NCI-H69 (cell line): Measurements from ENCODE around the gene IL12RB1.
"Not testable (repeated sequence)": the region's sequence is repeated elsewhere in the genome, so short reads cannot be mapped to it uniquely, and the experiment has no call there.

Experiments
- DNase-seq: peaks from one replicate; lab custom pipeline; 2025; lab: John Stamatoyannopoulos, UW

Gene IL12RB1

DNA sequence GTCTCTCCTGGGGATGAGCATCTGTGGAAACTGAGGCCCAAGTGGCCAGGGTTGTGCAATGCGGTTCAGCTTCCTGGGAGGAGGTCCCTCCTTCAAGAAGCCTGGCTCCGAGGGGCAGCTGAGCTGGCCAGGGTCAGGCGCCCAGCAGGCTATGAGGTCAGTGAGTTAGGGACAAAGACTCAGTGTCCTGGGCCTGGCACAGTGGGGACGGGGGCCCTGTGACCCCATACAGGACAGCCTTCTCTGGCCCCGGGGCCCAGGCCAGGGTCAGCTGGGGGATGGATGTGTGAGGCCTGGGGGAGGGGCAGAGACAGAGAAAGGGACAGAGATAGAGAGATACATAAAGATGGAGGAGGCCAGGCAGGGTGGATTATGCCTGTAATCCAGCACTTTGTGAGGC, 3.0 kb upstream of the IL12RB1 start:
- no peak for DNase-seq

DNA sequence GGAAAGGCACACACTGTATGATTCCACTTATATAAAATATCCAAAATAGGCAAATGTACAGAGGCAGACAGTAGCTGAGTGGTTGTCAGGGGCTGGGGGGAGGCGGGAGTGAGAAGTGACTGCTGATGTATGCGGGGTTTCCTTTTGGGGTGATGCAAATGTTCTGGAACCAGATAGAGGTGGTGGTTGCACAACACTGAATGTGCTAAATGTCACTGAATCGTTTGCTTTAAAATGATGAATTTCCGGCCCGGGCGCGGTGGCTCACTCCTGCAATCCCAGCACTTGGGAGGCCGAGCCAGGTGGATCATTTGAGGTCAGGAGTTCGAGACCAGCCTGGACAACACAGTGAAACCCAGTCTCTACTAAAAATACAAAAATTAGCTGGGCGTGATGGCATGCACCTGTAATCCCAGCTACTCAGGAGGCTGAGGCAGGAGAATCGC, 2.4 kb upstream of the IL12RB1 start:
- not testable (repeated sequence) for DNase-seq

DNA sequence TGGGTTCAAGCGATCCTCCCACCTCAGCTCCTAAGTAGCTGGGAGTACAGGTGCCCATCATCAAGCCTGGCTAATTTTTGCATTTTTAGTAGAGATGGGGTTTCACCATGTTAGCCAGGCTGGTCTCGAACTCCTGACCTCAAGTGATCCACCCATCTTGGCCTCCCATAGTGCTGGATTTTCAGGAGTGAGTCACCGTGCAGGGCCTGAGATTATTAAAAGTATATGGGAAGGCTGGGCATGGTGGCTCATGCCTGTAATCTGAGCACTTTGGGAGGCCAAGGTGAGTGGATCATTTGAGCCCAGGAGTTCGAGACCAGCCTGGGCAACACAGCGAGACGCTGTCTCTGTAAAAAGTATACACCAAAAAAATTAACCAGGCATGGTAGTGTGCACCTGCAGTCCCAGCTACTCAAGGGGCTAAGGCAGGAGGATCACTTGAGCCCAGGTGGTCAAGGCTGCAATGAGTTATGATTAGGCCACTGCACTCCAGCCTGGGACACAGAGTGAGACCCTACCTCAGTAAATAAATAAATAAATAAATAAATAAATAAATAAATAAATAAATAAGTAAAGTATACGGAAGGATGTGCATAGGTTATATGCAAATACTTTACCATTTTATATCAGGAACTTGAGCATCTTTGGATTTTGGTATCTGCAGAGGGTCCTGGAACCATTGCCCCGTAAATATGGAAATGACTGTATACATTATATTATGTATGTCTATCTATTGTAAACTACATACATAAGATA, 854 bp downstream of the IL12RB1 start:
- DNase-seq: no peak

DNA sequence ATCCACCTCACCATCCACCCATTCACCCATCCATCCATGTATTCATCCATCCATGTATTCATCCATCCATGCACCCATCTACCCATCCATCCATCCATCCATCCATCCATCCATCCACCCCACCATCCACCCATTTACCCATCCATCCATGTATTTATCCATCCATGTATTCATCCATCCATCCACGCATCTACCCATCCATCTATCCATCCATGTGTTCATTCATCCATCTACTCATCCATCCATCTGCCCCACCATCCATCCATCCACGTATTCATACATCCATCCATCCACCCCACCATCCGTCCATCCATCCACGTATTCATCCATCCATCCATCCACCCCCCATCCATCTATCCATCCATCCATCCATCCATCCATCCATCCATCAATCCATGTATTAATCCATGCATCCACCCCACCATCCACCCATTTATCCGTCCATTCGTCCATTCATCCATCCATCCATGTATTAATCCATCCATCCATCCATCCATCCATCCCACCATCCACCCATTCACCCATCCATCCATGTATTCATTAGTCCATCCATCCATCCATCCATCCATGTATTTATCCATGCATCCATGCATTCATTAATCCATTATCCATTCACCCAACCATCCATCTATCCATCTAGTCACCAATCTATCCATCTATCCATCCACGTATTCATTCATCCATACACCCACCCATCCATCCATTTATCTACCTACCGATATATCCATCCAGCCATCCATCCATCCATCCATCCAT, 2.6 kb downstream of the IL12RB1 start:
- DNase-seq: no peak

DNA sequence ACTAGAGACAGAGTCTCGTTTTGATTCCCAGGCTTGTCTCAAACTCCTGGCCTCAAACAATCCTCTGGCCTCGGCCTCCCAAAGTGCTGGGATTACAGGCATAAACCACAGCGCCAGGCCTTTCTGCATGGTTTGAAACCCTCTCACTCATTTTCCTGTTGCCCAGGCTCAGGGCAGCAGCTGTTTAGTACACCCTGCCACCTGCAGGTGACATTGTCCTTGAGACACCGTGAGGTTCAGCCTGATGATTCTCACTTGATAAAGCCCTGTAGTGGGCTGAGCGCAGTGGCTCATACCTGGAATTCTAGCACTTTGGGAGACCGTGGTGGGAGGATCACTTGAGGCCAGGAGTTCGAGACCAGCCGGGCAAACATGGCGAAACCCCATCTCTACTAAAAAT, 12.5 kb downstream of the IL12RB1 start:
- DNase-seq: peak; percentile 49

DNA sequence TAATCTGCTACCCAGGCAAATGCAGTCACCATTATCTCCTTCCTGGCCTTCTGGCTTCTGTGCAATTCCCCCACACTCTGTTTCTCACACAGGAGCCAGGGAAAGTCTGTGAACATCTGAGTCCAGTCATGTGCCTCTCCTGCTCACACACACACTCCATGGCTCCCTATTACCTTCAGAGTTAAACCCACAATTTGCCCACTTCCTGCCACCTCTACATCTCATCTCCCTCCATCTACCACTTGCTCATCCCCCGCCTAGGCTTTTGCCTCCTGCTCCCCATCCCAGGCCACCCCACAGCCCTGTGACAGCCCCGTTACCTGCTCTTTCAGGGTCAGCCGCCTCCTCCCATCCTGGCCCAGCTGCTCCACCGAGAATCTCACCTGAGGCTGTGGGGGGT, 13.5 kb downstream of the IL12RB1 start:
- DNase-seq: no peak

DNA sequence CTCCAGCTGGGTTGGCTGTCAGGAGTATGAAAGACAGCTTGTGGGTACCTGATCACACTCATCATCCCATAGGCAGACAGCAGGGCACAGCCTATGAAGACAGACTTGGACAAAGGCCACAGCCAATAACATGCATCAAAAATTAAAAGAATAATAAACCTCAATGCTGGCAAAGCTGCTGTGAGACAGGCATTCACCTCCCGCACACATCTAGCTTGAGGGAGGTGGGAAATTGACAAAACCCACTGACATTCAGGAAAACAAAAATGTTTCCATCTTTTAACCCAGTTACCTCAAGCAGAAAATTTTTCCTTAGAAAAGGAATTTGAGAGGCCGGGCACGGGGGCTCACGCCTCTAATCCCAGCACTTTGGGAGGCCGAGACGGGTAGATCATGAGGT, 14.4 kb downstream of the IL12RB1 start:
- no peak for DNase-seq

DNA sequence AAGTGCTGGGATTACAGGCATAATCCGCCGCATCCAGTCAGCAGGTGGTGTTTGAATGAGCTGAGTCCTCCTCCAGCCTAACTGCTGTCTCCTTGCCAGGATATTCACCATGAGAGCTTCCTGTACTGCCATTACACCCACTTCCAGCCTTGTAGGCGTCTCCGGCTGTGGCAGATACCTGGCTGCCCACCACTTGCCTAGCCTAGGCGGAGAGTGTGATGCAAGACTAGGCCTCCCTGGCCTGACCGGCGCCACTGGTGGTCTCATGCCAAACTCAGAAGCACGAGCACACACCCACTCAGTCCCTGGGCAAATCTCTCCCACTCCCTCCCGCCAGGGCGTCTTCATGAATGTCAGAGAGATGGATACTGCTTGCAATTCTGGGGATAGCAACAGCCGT, 16.6 kb downstream of the IL12RB1 start:
- peak; percentile 58 for DNase-seq

DNA sequence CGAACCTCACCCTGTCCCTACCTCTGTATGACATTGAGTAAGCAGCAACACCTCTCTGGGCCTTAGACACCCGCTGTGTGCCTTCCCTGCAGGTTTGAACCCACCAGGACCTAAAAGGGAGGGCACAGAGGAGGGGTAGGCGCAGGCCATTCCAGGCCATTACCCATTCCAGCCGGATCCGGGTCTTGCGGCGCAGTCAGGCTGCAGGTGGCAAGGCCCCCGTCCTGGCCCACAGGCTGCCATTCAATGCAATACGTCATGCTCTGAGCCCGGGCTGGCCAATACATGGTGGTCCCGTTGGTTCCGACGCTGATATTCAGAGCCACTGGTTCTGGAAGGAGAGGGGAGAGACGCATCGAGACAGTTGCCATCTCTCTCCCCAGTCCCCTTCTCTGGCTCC, 17.4 kb downstream of the IL12RB1 start:
- no peak for DNase-seq

DNA sequence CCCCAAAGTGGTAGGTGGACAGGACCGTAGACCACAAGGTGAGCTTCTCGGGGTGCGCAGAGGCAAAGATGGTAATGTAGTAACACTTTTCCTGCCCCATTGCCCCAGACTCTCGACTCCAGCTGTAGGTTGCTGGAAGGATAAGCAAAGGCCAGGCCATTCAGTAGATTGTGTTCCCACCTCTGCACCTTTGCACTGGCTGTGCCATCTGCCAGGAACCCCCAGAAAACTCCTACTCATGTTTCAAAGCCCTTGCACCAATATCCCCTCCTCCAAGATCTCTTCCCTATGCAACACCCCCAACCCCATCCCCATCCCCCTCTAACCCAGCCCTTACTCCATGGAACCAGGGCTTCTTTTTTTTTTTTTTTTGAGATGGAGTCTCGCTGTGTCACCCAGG, 18.3 kb downstream of the IL12RB1 start:
- no peak for DNase-seq

DNA sequence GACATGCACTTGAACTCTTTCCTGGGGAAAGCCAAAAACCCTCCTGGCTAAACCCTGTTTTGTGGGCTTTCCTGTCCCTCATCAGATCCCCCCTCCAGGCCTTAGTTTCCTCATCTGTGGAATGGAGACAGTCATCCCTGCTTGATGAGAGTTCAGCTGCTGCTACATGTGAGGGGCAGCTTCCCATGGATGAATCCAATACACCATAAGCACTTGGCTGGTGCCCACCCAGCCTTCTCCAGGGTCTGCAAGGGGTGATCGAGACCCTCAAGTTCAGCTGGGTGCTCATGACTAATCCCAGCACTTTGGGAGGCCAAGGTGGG, 21.6 kb downstream of the IL12RB1 start:
- DNase-seq: no peak

DNA sequence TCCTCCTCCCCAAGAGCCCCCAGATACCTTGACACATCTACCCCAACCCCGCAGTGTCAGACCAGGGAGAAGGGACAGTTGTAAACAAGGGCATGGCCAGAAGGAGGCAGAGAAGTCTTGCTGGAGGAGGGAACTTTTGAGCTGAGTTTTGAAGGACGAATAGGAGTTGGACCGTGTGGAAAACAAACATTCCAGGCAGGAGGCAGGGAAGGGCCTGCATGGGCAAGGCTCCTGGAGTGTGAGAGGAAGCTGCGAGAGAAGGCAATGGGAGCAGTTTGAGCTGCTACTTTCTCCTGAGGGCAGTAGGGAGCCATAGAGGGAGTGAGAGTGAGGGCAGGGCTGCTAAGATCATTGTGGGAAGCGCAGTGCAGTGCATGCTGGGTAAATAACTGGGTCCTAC, 23.3 kb downstream of the IL12RB1 start:
- DNase-seq: peak; percentile 42

DNA sequence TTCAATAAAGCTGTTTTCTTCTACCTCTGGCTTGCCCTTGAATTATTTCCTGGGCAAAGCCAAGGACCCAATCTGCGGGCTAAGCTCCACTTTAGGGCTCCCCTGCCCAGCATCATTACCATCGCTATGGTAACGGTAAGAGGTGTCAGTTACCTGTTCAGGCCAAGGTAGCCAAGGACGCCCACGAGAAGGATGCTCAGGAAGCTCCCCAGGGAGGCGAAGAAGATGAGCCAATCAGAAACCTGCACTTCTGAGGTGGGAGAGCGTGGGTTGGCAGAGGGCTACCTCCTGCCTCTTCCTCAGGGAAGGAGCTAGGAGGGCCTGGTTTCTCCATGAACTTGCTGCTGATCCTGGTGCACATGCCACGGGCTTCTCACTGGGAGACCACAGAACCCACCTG, 24.7 kb downstream of the IL12RB1 start:
- peak; percentile 90 for DNase-seq

DNA sequence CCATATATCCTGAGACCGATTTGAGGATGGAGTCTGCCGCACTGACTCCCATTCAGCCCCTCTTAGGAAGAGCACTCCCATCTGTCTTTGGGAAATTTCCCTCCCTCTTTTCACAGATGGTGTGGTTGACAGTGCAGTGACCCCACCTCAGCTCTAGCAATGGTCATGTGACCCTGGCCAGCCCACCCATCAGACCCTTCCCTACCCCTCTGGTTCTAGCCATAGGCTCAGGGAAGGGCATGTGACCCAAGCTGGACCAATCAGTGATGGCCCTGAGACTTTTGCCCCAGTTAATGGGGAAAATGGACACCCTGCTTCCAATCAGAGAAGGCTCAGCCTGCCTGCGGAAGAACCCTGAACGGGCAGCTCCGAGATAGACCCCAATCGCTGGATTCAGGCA, 26.3 kb downstream of the IL12RB1 start:
- DNase-seq: peak; percentile 71

DNA sequence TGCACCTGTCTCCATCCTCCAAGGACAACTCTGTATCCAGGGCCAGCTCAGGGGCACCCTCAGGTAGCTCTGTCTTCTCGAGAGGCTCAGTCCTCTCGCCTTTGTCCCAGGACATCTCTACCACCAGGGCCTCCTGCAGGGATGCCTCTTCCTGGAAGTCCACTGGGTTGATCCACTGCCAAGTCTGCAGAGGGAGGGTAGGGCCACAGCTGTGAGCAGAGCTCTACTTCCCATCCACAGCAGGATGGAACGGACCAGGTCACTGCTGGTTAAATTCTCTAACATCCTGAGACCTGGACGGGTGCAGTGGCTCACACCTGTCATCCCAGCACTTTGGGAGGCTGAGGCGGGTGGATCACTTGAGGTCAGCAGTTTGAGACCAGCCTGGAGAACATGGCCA, 26.8 kb downstream of the IL12RB1 start:
- no peak for DNase-seq

DNA sequence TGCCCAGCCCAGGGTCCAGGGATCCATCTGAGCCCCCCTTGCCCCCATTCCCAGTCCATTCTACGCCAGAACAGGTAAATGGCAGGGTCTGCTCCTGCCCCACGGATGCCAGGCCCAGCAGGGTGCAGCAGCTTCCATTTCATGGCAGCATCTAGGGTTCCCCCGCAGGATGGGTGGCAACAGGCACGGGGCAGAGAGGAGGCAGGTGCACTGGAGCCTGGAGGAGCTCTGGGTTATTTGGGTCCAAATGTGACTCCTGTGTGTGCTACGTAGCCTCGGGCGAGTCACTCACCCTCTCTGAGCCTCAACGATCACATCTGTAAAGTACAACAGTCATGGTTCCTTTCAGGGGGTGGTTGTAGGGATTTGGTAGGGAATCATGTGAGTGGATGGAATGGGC, 27.4 kb downstream of the IL12RB1 start:
- DNase-seq: no peak

DNA sequence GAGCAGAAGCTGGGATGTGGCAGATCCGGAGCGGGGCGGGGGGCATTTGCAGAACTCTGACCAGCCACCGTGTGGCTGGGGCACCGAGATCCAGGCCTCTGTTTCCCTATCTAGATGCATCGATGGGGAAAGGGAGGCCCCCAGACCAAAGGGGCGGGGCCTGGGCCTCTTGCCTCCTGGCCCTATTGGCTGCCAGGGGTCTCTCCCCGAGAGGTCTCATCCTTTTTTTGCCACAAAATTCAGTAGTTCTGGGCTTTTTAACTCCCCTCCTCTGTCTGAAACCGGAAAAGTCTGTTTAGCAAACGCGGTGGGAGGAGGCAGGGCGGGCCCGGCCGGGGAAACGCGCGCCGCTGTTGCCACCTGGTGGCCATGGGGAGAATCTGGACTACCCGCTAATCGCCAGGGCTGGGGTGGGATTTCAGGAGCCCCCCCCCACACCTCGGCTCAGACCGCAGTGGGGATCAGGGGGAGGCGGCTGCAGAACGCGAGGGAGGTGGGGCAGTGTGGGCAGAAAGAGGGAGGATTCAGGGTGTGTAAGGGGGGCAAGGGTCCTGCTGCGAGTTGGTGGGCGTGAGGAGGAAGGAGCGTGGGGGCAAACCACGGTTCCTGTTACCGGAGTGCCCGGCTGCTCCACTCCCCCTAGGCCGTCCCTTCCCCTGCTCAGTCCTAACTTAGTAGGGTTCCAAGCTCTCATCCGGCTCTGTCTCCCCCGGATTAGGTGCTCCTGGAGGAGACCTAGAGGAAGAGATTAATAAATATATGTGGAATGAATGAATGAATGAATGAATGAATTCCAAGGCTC, 28.3 kb downstream of the IL12RB1 start:
- peak; percentile 83 for DNase-seq

DNA sequence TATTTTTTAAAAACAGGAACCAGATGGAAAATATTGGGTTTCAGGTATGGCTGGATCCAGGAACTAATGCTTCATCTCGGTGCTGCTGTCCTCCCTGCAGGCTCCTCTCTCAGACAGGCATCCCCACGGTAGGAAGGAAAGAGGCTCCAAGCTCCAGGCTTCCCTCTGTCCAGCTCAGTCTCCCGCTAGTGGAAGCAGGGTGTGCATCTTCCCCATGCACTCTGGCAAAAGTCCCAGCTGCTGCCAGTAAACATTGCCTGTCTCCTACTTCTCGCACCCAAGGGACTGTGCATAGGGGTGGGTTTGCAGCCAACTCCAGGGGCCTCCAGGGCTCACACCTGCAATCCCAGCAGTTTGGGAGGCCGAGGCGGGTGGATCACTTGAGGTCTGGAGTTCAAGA, 29.2 kb downstream of the IL12RB1 start:
- DNase-seq: peak; percentile 53

DNA sequence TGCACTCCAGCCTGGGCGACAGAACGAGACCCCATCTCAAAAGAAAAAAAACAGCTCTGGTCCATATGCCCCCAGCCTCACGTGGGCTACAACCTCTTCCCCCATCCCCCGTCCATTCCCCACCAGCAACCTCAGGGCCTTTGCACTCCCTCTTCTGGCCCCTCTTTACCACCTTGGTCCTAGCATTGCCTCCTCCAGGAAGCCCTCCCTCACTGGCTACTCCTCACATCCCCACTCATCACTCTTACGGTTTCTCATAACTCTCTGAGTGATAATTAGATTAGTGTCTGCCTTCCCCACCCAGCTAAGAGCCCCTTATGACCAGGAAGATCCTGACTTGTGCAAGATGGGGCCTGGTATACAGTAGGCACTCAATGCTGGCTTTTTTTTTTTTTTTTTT, 30.8 kb downstream of the IL12RB1 start:
- no peak for DNase-seq

DNA sequence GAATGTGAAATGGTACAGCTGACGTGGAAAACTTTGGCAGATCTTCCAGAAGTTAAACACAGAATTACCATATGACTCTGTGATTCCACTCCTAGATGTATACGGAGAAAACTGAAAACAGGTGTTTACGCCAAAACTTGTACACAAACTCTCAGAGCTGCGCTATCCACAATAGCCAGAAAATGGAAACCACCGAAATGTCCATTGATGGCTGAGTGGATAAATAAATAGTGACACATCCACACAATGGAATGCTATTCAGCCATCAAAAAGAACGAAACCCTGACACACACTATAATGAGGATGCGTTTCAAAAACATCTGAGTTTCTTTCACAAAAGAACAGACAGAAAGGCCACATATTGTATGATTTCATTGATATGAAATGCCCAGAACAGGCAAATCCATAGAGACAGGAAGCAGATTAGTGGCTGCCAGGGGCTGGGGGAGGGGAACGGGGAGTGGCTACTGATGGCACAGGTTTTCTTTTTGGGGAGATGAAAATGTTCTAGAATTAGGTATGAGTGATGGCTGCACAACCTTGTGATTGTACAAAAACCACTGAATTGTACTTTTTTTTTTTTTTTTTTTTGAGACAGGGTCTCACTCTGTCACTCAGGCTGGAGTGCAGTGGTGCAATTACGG, 33.0 kb downstream of the IL12RB1 start:
- no peak for DNase-seq

DNA sequence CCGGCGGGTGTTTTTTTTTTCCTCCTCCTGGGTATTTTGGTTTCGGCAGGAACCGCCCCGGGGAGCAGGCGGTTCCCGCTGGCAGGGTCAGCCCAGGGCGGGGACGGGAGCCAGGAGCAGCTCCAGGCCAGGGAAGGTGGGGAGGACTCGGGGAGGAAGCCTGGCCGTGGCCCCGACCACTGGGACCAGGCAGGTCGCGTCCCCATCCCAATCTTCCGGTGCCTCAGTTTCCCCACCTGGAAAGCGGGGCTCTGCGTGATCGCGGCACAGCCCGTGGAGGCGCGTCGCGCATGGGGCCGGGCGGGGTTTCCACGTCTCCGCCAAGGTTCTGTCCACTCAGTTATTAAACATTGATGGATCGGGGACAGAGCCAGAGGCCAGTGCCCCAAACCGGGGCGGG, 34.8 kb downstream of the IL12RB1 start:
- DNase-seq: peak; percentile 55

DNA sequence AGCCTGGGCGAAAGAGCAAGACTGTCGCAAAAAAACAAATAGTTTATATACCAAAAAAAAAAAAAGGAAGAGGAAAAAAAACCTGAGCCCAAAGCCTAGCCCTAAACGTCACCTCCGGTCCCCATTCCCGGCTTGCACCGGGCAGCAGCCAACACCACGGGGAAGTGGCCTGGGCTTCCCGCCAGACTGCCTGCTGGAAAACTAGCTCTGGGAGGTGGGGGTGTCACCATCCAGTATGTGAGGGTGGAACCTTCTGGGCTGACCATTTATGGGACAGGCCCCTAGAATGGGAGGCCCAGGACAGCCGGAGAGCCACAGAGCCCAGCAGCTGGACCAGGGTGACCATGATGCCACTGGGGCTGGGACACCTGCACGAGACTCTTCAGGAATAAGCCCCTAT, 37.3 kb downstream of the IL12RB1 start:
- DNase-seq: peak; percentile 50
